Stimulated activated CD4-positive, alpha-beta T cell treated with anti-CD3 and anti-CD28 coated beads, Interleukin-15, amount 100 ng/mL, for 48 hours (primary cell): ENCODE measurements around the gene RFX1.
"Not testable (repeated sequence)": the region's sequence is repeated elsewhere in the genome, so short reads cannot be mapped to it uniquely, and the experiment has no call there.

ENCODE experiments used
- DNase-seq, 2 donors: peaks; one replicate each; pipeline ENCODE4 v3.0.0-alpha.2; 2020; ENCODE audit warnings: low read depth in 2 of 2

RFX1 gene

GRCh38 chr19:14006085-14006765, at the start of gene RFX1:
Gene RFX1 (minus strand): TSS chr19:14006320. CDS start chr19:13993843, 12,477 bp downstream.
- peak; percentile 99 to 100 for DNase-seq

GRCh38 chr19:14055396-14055795, 49.3 kb upstream of the RFX1 start:
- DNase-seq, result no peak

- DNase-seq, result no peak
These were observed 48.6 kb upstream of the RFX1 start for GRCh38 chr19:14054721-14055120.

- DNase-seq, result no peak
These were observed 48.0 kb upstream of the RFX1 start for GRCh38 chr19:14054099-14054498.

- no peak for DNase-seq
These were observed 47.4 kb upstream of the RFX1 start for GRCh38 chr19:14053500-14053899.

GRCh38 chr19:14053032-14053431, 46.9 kb upstream of the RFX1 start:
- DNase-seq, result no peak

GRCh38 chr19:14052470-14052869, 46.4 kb upstream of the RFX1 start:
- DNase-seq, result no peak

GRCh38 chr19:14051980-14052379, 45.9 kb upstream of the RFX1 start:
- no peak for DNase-seq

- not testable (repeated sequence) for DNase-seq
These were observed 44.8 kb upstream of the RFX1 start for GRCh38 chr19:14050961-14051360.

GRCh38 chr19:14050512-14050911, 44.4 kb upstream of the RFX1 start:
- no peak for DNase-seq

- peak; percentile 44 to 67 for DNase-seq
These were observed 42.5 kb upstream of the RFX1 start for GRCh38 chr19:14048443-14049153.

GRCh38 chr19:14047866-14048265, 41.7 kb upstream of the RFX1 start:
- not testable (repeated sequence) for DNase-seq

- not testable (repeated sequence) for DNase-seq
These were observed 36.8 kb upstream of the RFX1 start for GRCh38 chr19:14042659-14043608.

GRCh38 chr19:14039181-14039580, 33.1 kb upstream of the RFX1 start:
- no peak for DNase-seq

GRCh38 chr19:14035706-14036105, 29.6 kb upstream of the RFX1 start:
- DNase-seq, result no peak

- DNase-seq, result not testable (repeated sequence)
These were observed 29.0 kb upstream of the RFX1 start for GRCh38 chr19:14035159-14035558.

GRCh38 chr19:14033946-14034345, 27.8 kb upstream of the RFX1 start:
- DNase-seq, result no peak

GRCh38 chr19:14031719-14032480, 25.8 kb upstream of the RFX1 start, which contains the start of gene IL27RA:
Gene IL27RA (plus strand): TSS chr19:14031762. CDS start chr19:14031873, 111 bp downstream.
- peak; percentile 46 to 63 for DNase-seq

- DNase-seq, result no peak
These were observed 25.0 kb upstream of the RFX1 start for GRCh38 chr19:14030997-14031718.

- DNase-seq, result no peak
These were observed 22.8 kb upstream of the RFX1 start for GRCh38 chr19:14028901-14029300.
